DND-41 (cell line): ENCODE data around the gene IST1.

Source experiments
- ATAC-seq: fragments of 200-7000 bp; cut with Tn5 transposase; 3 replicates; pipeline ENCODE4 v1.9.1; 2021; ENCODE audit warnings: low read depth; ENCODE audit not compliant: insufficient read depth
- DNase-seq: peaks from one replicate; pipeline ENCODE4 v3.0.0-alpha.2; 2020
- H2AFZ ChIP-seq: 2 replicates; pipeline ENCODE4 v1.6.0; 2012; ENCODE audit warnings: low read depth, low read length
- H3K27ac ChIP-seq: 2 replicates; pipeline ENCODE4 v1.5.1; 2012; ENCODE audit warnings: low read length, inconsistent platforms
- H3K27me3 ChIP-seq: fragments of 200-600 bp; sonication (generic); 2 replicates; pipeline ENCODE4 v1.6.0; 2012; ENCODE audit warnings: low read length, mild to moderate bottlenecking, inconsistent platforms; ENCODE audit not compliant: insufficient read depth, poor library complexity
- H3K36me3 ChIP-seq: 2 replicates; pipeline ENCODE4 v1.5.1; 2012; ENCODE audit warnings: low read length, inconsistent platforms; ENCODE audit not compliant: insufficient read depth
- H3K4me1 ChIP-seq: 2 replicates; pipeline ENCODE4 v1.5.1; 2012; ENCODE audit warnings: mild to moderate bottlenecking, low read length; ENCODE audit not compliant: insufficient read depth
- H3K4me2 ChIP-seq: 2 replicates; pipeline ENCODE4 v1.6.0; 2012; ENCODE audit warnings: mild to moderate bottlenecking, moderate library complexity, low read length, inconsistent platforms; ENCODE audit not compliant: insufficient read depth
- H3K4me3 ChIP-seq, 2 experiments: fragments of 200-600 bp in 1 of 2; shearing (Covaris generic) in 1 of 2; 2 replicates each; pipeline ENCODE4 v1.5.1; 2012 to 2016; ENCODE audit warnings: inconsistent platforms in 2 of 2, low read length in 2 of 2, mild to moderate bottlenecking in 2 of 2, low read depth in 1 of 2, moderate library complexity in 1 of 2
- H3K79me2 ChIP-seq: 2 replicates; pipeline ENCODE4 v1.6.0; 2012; ENCODE audit warnings: low read length, inconsistent platforms; ENCODE audit not compliant: insufficient read depth
- H3K9ac ChIP-seq: 2 replicates; pipeline ENCODE4 v1.6.0; 2012; ENCODE audit warnings: low read depth, mild to moderate bottlenecking, inconsistent platforms, low read length, moderate library complexity
- H3K9me3 ChIP-seq: 2 replicates; pipeline ENCODE4 v1.5.1; 2012; ENCODE audit warnings: low read length, moderate library complexity, mild to moderate bottlenecking, inconsistent platforms; ENCODE audit not compliant: insufficient read depth, severe bottlenecking
- H4K20me1 ChIP-seq: 2 replicates; pipeline ENCODE4 v1.6.0; 2012; ENCODE audit warnings: low read length; ENCODE audit not compliant: insufficient read depth
- CTCF ChIP-seq: IDR thresholded peaks from 2 replicates; pipeline ENCODE4 v1.5.1; 2012; ENCODE audit warnings: borderline replicate concordance, low read length, moderate library complexity, mild to moderate bottlenecking; ENCODE audit not compliant: poor library complexity, severe bottlenecking; ENCODE audit errors: extremely low read depth
- EZH2 ChIP-seq: IDR thresholded peaks from 3 replicates; pipeline ENCODE4 v1.6.1; 2012; ENCODE audit warnings: borderline replicate concordance, low read depth, mild to moderate bottlenecking, moderate library complexity, low read length, inconsistent platforms; ENCODE audit not compliant: severe bottlenecking

IST1 gene

GRCh38 chr16:71916397-71916920 is 21.1 kb downstream of the IST1 start:
- no peak for ATAC-seq
- no peak overlapping the region for H3K4me2 ChIP-seq
- H3K4me3 ChIP-seq: no peak overlapping the region
- H3K27ac ChIP-seq: no peak overlapping the region
- no peak overlapping the region for H3K9ac ChIP-seq
- H4K20me1 ChIP-seq: peaks cover 68% of the 10 kb centered on the region
- H3K36me3 ChIP-seq: peaks cover 70% of the 10 kb centered on the region
- no peaks in the 10 kb centered on the region for H3K4me1 ChIP-seq
- H3K79me2 ChIP-seq: peaks cover 92% of the 10 kb centered on the region
- TF ChIP-seq EZH2 (no peak), CTCF (no peak)
- H2AFZ ChIP-seq: no peak overlapping the region
- no peaks in the 10 kb centered on the region for H3K9me3 ChIP-seq
- no peak for DNase-seq
- no peaks in the 10 kb centered on the region for H3K27me3 ChIP-seq

GRCh38 chr16:71917900-71918299 is 22.6 kb downstream of the IST1 start:
- H3K4me2 ChIP-seq: no peak overlapping the region
- no peak overlapping the region for H3K4me3 ChIP-seq
- peaks cover 81% of the 10 kb centered on the region for H3K36me3 ChIP-seq
- no peak for TF ChIP-seq CTCF
- TF ChIP-seq EZH2: no peak
- H3K4me1 ChIP-seq: no peaks in the 10 kb centered on the region
- no peak overlapping the region for H3K27ac ChIP-seq
- no peaks in the 10 kb centered on the region for H3K27me3 ChIP-seq
- no peaks in the 10 kb centered on the region for H3K9me3 ChIP-seq
- ATAC-seq (no peak), DNase-seq (no peak)
- no peak overlapping the region for H2AFZ ChIP-seq
- peaks cover 82% of the 10 kb centered on the region for H3K79me2 ChIP-seq
- H4K20me1 ChIP-seq: peaks cover 62% of the 10 kb centered on the region
- H3K9ac ChIP-seq: no peak overlapping the region

GRCh38 chr16:71919035-71919434 is 23.7 kb downstream of the IST1 start:
- H4K20me1 ChIP-seq: peaks cover 54% of the 10 kb centered on the region

More at GRCh38 chr16:71919035-71919434, 23.7 kb downstream of the IST1 start:
- Histone ChIP-seq H3K27ac (no peak overlapping the region), H3K4me1 (no peaks in the 10 kb centered on the region), H3K79me2 (peaks cover 74% of the 10 kb centered on the region), H3K9ac (no peak overlapping the region), H3K9me3 (no peaks in the 10 kb centered on the region), H2AFZ (no peak overlapping the region), H3K4me2 (no peak overlapping the region), H3K4me3 (no peak overlapping the region), H3K36me3 (peaks cover 92% of the 10 kb centered on the region), H3K27me3 (no peaks in the 10 kb centered on the region)
- ATAC-seq (no peak), DNase-seq (no peak)
- TF ChIP-seq EZH2: no peak
- TF ChIP-seq CTCF: no peak
